SU-DHL-6 (cell line): ENCODE measurements around the gene TRIOBP.

ENCODE experiments used
- H2AFZ ChIP-seq: fragments of 200-600 bp; sonication (generic); 2 replicates; pipeline ENCODE4 v1.6.1; 2014; ENCODE audit warnings: low read depth, mild to moderate bottlenecking, moderate library complexity, mixed read lengths, antibody characterized with exemption, low read length; ENCODE audit not compliant: severe bottlenecking
- H3F3A ChIP-seq: fragments of 200-600 bp; shearing (Covaris generic); 2 replicates; pipeline ENCODE4 v1.6.0; 2016; ENCODE audit warnings: antibody characterized with exemption, mild to moderate bottlenecking; ENCODE audit not compliant: insufficient read depth
- H3K27ac ChIP-seq: fragments of 200-600 bp; sonication (generic); 2 replicates; pipeline ENCODE4 v1.5.1; 2016; ENCODE audit warnings: low read depth, mild to moderate bottlenecking, low read length, moderate library complexity, mixed read lengths
- H3K27me3 ChIP-seq: fragments of 200-600 bp; sonication (generic), shearing (Covaris generic); 2 replicates; pipeline ENCODE4 v1.6.0; 2014; ENCODE audit warnings: mild to moderate bottlenecking, low read length
- H3K36me3 ChIP-seq: fragments of 200-600 bp; sonication (generic); 2 replicates; pipeline ENCODE4 v1.6.1; 2014; ENCODE audit warnings: mild to moderate bottlenecking, low read length, mixed read lengths
- H3K4me2 ChIP-seq: fragments of 300-600, 200-600 bp; shearing (Covaris generic), sonication (generic); 2 replicates; pipeline ENCODE4 v1.6.0; 2014; ENCODE audit warnings: low read length, low read depth, mild to moderate bottlenecking; ENCODE audit not compliant: poor library complexity, severe bottlenecking
- H3K4me3 ChIP-seq: fragments of 200-600 bp; sonication (generic); 2 replicates; pipeline ENCODE4 v1.5.1; 2014; ENCODE audit warnings: antibody characterized with exemption, low read length, mild to moderate bottlenecking, mixed read lengths; ENCODE audit not compliant: insufficient read depth, poor library complexity, severe bottlenecking
- H3K79me2 ChIP-seq: fragments of 200-600 bp; sonication (generic); 2 replicates; pipeline ENCODE4 v1.6.1; 2014; ENCODE audit warnings: mild to moderate bottlenecking, low read length, moderate library complexity; ENCODE audit not compliant: insufficient read depth
- H3K9ac ChIP-seq: fragments of 200-600 bp; sonication (generic); 2 replicates; pipeline ENCODE4 v1.7.0; 2014; ENCODE audit warnings: mild to moderate bottlenecking, low read length
- H3K9me2 ChIP-seq: fragments of 200-600 bp; sonication (generic); replicated peaks from 2 replicates; pipeline ENCODE4 v1.6.1; 2014; ENCODE audit warnings: low read length; ENCODE audit not compliant: insufficient read depth
- H3K9me3 ChIP-seq: fragments of 200-600 bp; sonication (generic); 2 replicates; pipeline ENCODE4 v1.6.1; 2014; ENCODE audit warnings: low read length, mixed read lengths; ENCODE audit not compliant: insufficient read depth
- H4K20me1 ChIP-seq: fragments of 200-600 bp; sonication (generic); 2 replicates; pipeline ENCODE4 v1.6.1; 2014; ENCODE audit warnings: low read depth, mild to moderate bottlenecking, antibody characterized with exemption, low read length, moderate library complexity, mixed read lengths
- EZH2phosphoT487 ChIP-seq: fragments of 200-600 bp; sonication (generic), shearing (Covaris generic); conservative IDR thresholded peaks from 2 replicates; pipeline ENCODE4 v1.6.1; 2018; ENCODE audit warnings: mild to moderate bottlenecking, antibody characterized with exemption, low read length, moderate library complexity, mixed read lengths
- TF ChIP-seq, protein P1 (sequence below): fragments of 200-600 bp; sonication (generic); IDR thresholded peaks from one replicate; pipeline ENCODE4 v1.5.1; 2017; ENCODE audit warnings: antibody characterized with exemption, mild to moderate bottlenecking, low read length, moderate library complexity; ENCODE audit not compliant: insufficient read depth, poor library complexity, severe bottlenecking

TRIOBP gene

DNA sequence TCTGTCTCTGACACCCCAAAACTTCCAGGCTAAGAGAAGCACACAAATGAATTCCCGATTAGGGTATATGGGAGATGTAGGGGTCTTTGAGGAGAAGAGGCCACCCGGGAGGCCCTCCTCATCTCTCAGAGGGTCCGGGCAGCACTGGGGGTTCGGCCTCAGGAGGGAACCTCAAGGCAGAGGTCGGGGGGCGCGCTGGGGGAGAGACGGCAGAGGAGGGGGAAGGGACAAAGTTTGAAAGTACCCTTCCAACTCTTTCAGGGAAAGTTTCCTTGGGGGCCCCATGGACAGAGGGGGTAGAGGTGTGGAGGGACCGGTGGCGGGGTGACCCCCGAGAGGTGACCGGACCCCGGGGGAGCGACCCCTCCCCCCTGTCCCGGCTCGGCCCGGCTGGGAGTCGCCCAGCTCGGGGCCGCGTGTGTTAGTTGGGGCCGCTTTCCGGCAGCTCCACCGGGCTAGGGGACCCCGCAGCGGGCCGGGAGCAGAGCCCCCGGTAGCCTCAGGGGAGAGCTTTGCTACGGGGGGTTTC, 107.6 kb downstream of the TRIOBP start:
- no peak overlapping the region for H3K4me2 ChIP-seq
- peaks cover 4% of the 10 kb centered on the region; the same call in 1 of the 2 replicates for H3F3A ChIP-seq
- no peak overlapping the region for H3K27ac ChIP-seq
- H3K9me3 ChIP-seq = no peaks in the 10 kb centered on the region
- no peak overlapping the region for H3K4me3 ChIP-seq
- no peaks in the 10 kb centered on the region for H4K20me1 ChIP-seq
- H3K9ac ChIP-seq = no peak overlapping the region
- no peaks in the 10 kb centered on the region for H3K9me2 ChIP-seq
- H3K27me3 ChIP-seq = 0 out of 2 replicates have a peak, but pooled peaks cover 3% of the 10 kb centered on the region
- no peaks in the 10 kb centered on the region for H3K79me2 ChIP-seq
- H2AFZ ChIP-seq = no peak overlapping the region
- TF ChIP-seq, protein P1, sequence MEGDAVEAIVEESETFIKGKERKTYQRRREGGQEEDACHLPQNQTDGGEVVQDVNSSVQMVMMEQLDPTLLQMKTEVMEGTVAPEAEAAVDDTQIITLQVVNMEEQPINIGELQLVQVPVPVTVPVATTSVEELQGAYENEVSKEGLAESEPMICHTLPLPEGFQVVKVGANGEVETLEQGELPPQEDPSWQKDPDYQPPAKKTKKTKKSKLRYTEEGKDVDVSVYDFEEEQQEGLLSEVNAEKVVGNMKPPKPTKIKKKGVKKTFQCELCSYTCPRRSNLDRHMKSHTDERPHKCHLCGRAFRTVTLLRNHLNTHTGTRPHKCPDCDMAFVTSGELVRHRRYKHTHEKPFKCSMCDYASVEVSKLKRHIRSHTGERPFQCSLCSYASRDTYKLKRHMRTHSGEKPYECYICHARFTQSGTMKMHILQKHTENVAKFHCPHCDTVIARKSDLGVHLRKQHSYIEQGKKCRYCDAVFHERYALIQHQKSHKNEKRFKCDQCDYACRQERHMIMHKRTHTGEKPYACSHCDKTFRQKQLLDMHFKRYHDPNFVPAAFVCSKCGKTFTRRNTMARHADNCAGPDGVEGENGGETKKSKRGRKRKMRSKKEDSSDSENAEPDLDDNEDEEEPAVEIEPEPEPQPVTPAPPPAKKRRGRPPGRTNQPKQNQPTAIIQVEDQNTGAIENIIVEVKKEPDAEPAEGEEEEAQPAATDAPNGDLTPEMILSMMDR = no peak
- no peak for TF ChIP-seq EZH2phosphoT487
- H3K36me3 ChIP-seq = no peaks in the 10 kb centered on the region

DNA sequence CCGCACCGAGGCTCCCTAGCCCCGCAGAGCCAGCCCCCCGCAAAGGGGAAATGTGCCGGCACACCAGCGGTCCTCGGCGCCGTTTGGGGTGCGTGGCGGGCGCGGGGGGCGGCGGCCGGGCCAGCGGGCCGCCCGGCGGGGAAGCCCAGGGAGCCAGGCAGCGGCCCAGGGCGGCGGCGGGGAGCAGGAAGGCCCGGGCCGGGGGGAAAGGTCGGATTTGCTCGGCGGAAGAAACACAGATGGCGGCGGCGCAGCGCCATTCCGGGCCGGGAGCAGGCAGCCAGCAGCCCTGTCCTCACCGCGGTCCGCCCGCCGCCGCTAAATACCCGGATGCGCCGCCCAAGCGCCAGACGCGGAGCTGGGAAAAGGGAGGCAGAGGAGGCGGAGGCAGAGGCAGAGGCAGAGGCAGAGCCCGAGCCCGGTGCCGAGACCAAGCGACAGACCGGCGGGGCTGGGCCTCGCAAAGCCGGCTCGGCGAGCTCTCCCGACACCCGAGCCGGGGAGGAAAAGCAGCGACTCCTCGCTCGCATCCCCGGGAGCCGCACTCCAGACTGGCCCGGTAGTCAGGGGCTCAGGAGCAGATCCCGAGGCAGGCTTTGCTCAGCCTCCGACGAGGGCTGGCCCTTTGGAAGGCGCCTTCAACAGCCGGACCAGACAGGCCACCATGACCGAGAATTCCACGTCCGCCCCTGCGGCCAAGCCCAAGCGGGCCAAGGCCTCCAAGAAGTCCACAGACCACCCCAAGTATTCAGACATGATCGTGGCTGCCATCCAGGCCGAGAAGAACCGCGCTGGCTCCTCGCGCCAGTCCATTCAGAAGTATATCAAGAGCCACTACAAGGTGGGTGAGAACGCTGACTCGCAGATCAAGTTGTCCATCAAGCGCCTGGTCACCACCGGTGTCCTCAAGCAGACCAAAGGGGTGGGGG, 108.3 kb downstream of the TRIOBP start:
- no peaks in the 10 kb centered on the region for H3K36me3 ChIP-seq
- no peaks in the 10 kb centered on the region for H4K20me1 ChIP-seq
- no peak overlapping the region for H3K9ac ChIP-seq
- no peak for TF ChIP-seq EZH2phosphoT487
- TF ChIP-seq, protein P1 = no peak
- no peak overlapping the region for H2AFZ ChIP-seq
- H3K9me2 ChIP-seq = no peaks in the 10 kb centered on the region
- 0 out of 2 replicates have a peak, but pooled peaks cover 3% of the 10 kb centered on the region for H3K27me3 ChIP-seq
- H3K9me3 ChIP-seq = no peaks in the 10 kb centered on the region
- H3K27ac ChIP-seq = no peak overlapping the region
- peaks cover 4% of the 10 kb centered on the region; the same call in 1 of the 2 replicates for H3F3A ChIP-seq
- H3K4me2 ChIP-seq = no peak overlapping the region
- H3K4me3 ChIP-seq = no peak overlapping the region
- no peaks in the 10 kb centered on the region for H3K79me2 ChIP-seq

DNA sequence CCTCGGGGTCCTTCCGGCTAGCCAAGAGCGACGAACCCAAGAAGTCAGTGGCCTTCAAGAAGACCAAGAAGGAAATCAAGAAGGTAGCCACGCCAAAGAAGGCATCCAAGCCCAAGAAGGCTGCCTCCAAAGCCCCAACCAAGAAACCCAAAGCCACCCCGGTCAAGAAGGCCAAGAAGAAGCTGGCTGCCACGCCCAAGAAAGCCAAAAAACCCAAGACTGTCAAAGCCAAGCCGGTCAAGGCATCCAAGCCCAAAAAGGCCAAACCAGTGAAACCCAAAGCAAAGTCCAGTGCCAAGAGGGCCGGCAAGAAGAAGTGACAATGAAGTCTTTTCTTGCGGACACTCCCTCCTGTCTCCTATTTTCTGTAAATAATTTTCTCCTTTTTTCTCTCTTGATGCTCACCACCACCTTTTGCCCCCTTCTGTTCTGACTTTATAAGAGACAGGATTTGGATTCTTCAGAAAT, 109.0 kb downstream of the TRIOBP start:
- Histone ChIP-seq H3K79me2 (no peaks in the 10 kb centered on the region), H3K27ac (no peak overlapping the region), H3K4me3 (no peak overlapping the region)

More for the DNA sequence above, 109.0 kb downstream of the TRIOBP start:
- Histone ChIP-seq H3K4me2 (no peak overlapping the region), H2AFZ (no peak overlapping the region), H3K36me3 (no peaks in the 10 kb centered on the region), H3K9me2 (no peaks in the 10 kb centered on the region), H3F3A (peaks cover 4% of the 10 kb centered on the region; the same call in 1 of the 2 replicates), H4K20me1 (no peaks in the 10 kb centered on the region), H3K27me3 (0 out of 2 replicates have a peak, but pooled peaks cover 3% of the 10 kb centered on the region), H3K9ac (no peak overlapping the region), H3K9me3 (no peaks in the 10 kb centered on the region)
- no peak for TF ChIP-seq EZH2phosphoT487
- TF ChIP-seq, protein P1 = no peak
